Breast epithelium (tissue), 4 donors: ENCODE measurements around the gene PPP1R16B. TPM values are rescaled to one million over a fixed set of nuclear protein-coding genes. Genes with fewer than 3 reads are reported as not detected.
"Not testable (repeated sequence)": the region's sequence is repeated elsewhere in the genome, so short reads cannot be mapped to it uniquely, and the experiment has no call there.

Experiments used
- DNase-seq, 2 donors: peaks; one replicate each; pipeline ENCODE4 v3.0.0-alpha.2; 2019; ENCODE audit warnings: low spot score in 2 of 2
- H3K27ac ChIP-seq, 2 donors: fragments of 200-600 bp; sonication (generic) in 1 of 2; one replicate each; pipeline ENCODE4 v1.5.1; 2016 to 2019; ENCODE audit warnings: mild to moderate bottlenecking in 1 of 2
- H3K27me3 ChIP-seq, 2 donors: fragments of 200-600 bp; sonication (generic) in 1 of 2; one replicate each; pipeline versions ENCODE4 v1.5.1 to v1.6.0; 2017 to 2019; ENCODE audit warnings: control low read depth in 1 of 2, mild to moderate bottlenecking in 1 of 2
- H3K36me3 ChIP-seq: fragments of 200-600 bp; one replicate; pipeline ENCODE4 v1.5.1; 2019
- H3K4me1 ChIP-seq, 2 donors: fragments of 200-600 bp; sonication (generic); one replicate each; pipeline ENCODE4 v1.5.1; 2016 to 2019; ENCODE audit warnings: control low read depth in 1 of 2
- H3K4me3 ChIP-seq, 3 donors: fragments of 200-600 bp; sonication (generic); 1 replicate in 2 of 3; 2 replicates in 1 of 3; pipeline ENCODE4 v1.5.1; 2016 to 2019; ENCODE audit warnings: mild to moderate bottlenecking in 3 of 3, moderate library complexity in 2 of 3
- H3K9me3 ChIP-seq, 2 donors: fragments of 200-600 bp; sonication (generic) in 1 of 2; one replicate each; pipeline ENCODE4 v1.5.1; 2016 to 2019; ENCODE audit warnings: control low read depth in 1 of 2
- CTCF ChIP-seq, 3 donors: fragments of 450-650 bp; IDR thresholded peaks; one replicate each; pipeline ENCODE4 v1.5.1; 2016 to 2017; ENCODE audit warnings: antibody characterized with exemption in 3 of 3, mild to moderate bottlenecking in 3 of 3, moderate library complexity in 3 of 3
- POLR2A ChIP-seq: fragments of 450-650 bp; IDR thresholded peaks from one replicate; pipeline ENCODE4 v1.6.1; 2016; ENCODE audit warnings: antibody characterized with exemption, mild to moderate bottlenecking, moderate library complexity
- POLR2AphosphoS5 ChIP-seq, 3 donors: sonication (generic); formaldehyde crosslinking; IDR thresholded peaks; one replicate each; pipeline ENCODE4 v1.6.1; 2017; ENCODE audit warnings: antibody characterized with exemption in 3 of 3
- intact Hi-C: fragments of 100-400 bp; cut with DNase I; formaldehyde crosslinking; loops from one replicate; pipeline ENCODE4 v1.15.1; 2023; ENCODE audit warnings: low total_unique reads
- total RNA-seq, 3 donors: library from RNA; depleted of rRNA; stranded (reverse); fragments of >200 nt; gene quantifications; one replicate each; pipeline ENCODE4 v1.1.0, GENCODE V29; 2016

The PPP1R16B gene
- total RNA-seq, 3 donors from 2014 or later = 3.7 to 10.8 (median 8.2) TPM

GRCh38 chr20:38810926-38811630, 5.6 kb downstream of the PPP1R16B start:
- intact Hi-C loops = no loop called here
- H3K27me3 ChIP-seq = peaks cover 6 to 22% of the 10 kb centered on the region in 2 donors
- no peaks in the 10 kb centered on the region for H3K9me3 ChIP-seq
- no peak overlapping the region for H3K27ac ChIP-seq
- TF ChIP-seq CTCF (IDR thresholded peaks at IDR 0.05) = no peak
- TF ChIP-seq POLR2AphosphoS5 (IDR thresholded peaks at IDR 0.05) = no peak
- no peak for TF ChIP-seq POLR2A
- no peak for DNase-seq
- no peak overlapping the region for H3K4me3 ChIP-seq
- no peaks in the 10 kb centered on the region for H3K36me3 ChIP-seq
- peaks cover 0 to 5% of the 10 kb centered on the region in 2 donors for H3K4me1 ChIP-seq

GRCh38 chr20:38811769-38812168, 6.3 kb downstream of the PPP1R16B start:
- H3K9me3 ChIP-seq = no peaks in the 10 kb centered on the region
- DNase-seq = no peak
- H3K27me3 ChIP-seq = peaks cover 0 to 15% of the 10 kb centered on the region in 2 donors
- H3K4me3 ChIP-seq = no peak overlapping the region
- TF ChIP-seq POLR2A (no peak), CTCF (IDR thresholded peaks at IDR 0.05) (no peak), POLR2AphosphoS5 (IDR thresholded peaks at IDR 0.05) (no peak)
- peak overlapping the region in 1 of 2 donors; percentile 4 for H3K27ac ChIP-seq
- intact Hi-C loops = no loop called here
- no peaks in the 10 kb centered on the region for H3K4me1 ChIP-seq
- no peaks in the 10 kb centered on the region for H3K36me3 ChIP-seq

GRCh38 chr20:38812182-38812581, 6.7 kb downstream of the PPP1R16B start:
- Histone ChIP-seq H3K4me1 (no peaks in the 10 kb centered on the region), H3K9me3 (no peaks in the 10 kb centered on the region), H3K27me3 (peaks cover 0 to 11% of the 10 kb centered on the region in 2 donors), H3K27ac (peak overlapping the region in 1 of 2 donors; percentile 4), H3K36me3 (no peaks in the 10 kb centered on the region), H3K4me3 (no peak overlapping the region)
- TF ChIP-seq POLR2AphosphoS5 (IDR thresholded peaks at IDR 0.05) (peak in 1 of 3 donors; percentile 44), CTCF (IDR thresholded peaks at IDR 0.05) (no peak)
- intact Hi-C loops = no loop called here
- DNase-seq = no peak

GRCh38 chr20:38812709-38813573, 7.4 kb downstream of the PPP1R16B start:
- Histone ChIP-seq H3K36me3 (no peaks in the 10 kb centered on the region), H3K4me3 (no peak overlapping the region), H3K4me1 (no peaks in the 10 kb centered on the region), H3K27ac (peak overlapping the region in 1 of 2 donors; percentile 43), H3K27me3 (peaks cover 0 to 4% of the 10 kb centered on the region in 2 donors), H3K9me3 (no peaks in the 10 kb centered on the region)
- no peak for TF ChIP-seq CTCF (IDR thresholded peaks at IDR 0.05)
- no peak for TF ChIP-seq POLR2A
- no peak for TF ChIP-seq POLR2AphosphoS5 (IDR thresholded peaks at IDR 0.05)
- no peak for DNase-seq
- intact Hi-C loops = no loop called here

GRCh38 chr20:38813574-38813962, 8.1 kb downstream of the PPP1R16B start:
- H3K27ac ChIP-seq, H3K36me3 ChIP-seq, H3K4me3 ChIP-seq, intact Hi-C loops, H3K27me3 ChIP-seq, H3K4me1 ChIP-seq, DNase-seq, H3K9me3 ChIP-seq: not testable (repeated sequence)
